PFSK-1 (cell line): Measurements from ENCODE around the gene OLAH.

Source experiments
- FOXP2 ChIP-seq: optimal IDR thresholded peaks from 2 replicates; pipeline ENCODE3; 2011; ENCODE audit warnings: borderline replicate concordance, control low read depth, inconsistent platforms; ENCODE audit not compliant: insufficient read depth; ENCODE audit errors: extremely low read length, extremely low read depth
- POLR2AphosphoS5 ChIP-seq: IDR thresholded peaks from 2 replicates; pipeline ENCODE4 v1.6.1; 2012; ENCODE audit warnings: low read depth, mild to moderate bottlenecking, control low read depth, low read length, moderate library complexity
- SIN3A ChIP-seq: IDR thresholded peaks from 2 replicates; pipeline ENCODE4 v1.6.1; 2012; ENCODE audit warnings: mild to moderate bottlenecking, low read length, moderate library complexity, borderline replicate concordance; ENCODE audit not compliant: insufficient read depth
- TAF1 ChIP-seq: IDR thresholded peaks from 2 replicates; pipeline ENCODE4 v1.6.1; 2012; ENCODE audit warnings: low read length, control low read depth, borderline replicate concordance; ENCODE audit not compliant: insufficient read depth
- TF ChIP-seq, protein P1 (sequence below), 2 experiments: IDR thresholded peaks; 2 replicates each; pipeline versions ENCODE4 v1.6.1 to v1.8.0; 2011 to 2012; ENCODE audit warnings: low read depth in 2 of 2, low read length in 2 of 2, control low read depth in 1 of 2, inconsistent platforms in 1 of 2, mild to moderate bottlenecking in 1 of 2, moderate library complexity in 1 of 2; ENCODE audit not compliant: insufficient read depth in 1 of 2

GRCh38 chr10:15052121-15052520, 8.4 kb downstream of the OLAH start:
- TF ChIP-seq SIN3A (no peak), POLR2AphosphoS5 (no peak), TAF1 (no peak), FOXP2 (no peak)
- TF ChIP-seq, protein P1, sequence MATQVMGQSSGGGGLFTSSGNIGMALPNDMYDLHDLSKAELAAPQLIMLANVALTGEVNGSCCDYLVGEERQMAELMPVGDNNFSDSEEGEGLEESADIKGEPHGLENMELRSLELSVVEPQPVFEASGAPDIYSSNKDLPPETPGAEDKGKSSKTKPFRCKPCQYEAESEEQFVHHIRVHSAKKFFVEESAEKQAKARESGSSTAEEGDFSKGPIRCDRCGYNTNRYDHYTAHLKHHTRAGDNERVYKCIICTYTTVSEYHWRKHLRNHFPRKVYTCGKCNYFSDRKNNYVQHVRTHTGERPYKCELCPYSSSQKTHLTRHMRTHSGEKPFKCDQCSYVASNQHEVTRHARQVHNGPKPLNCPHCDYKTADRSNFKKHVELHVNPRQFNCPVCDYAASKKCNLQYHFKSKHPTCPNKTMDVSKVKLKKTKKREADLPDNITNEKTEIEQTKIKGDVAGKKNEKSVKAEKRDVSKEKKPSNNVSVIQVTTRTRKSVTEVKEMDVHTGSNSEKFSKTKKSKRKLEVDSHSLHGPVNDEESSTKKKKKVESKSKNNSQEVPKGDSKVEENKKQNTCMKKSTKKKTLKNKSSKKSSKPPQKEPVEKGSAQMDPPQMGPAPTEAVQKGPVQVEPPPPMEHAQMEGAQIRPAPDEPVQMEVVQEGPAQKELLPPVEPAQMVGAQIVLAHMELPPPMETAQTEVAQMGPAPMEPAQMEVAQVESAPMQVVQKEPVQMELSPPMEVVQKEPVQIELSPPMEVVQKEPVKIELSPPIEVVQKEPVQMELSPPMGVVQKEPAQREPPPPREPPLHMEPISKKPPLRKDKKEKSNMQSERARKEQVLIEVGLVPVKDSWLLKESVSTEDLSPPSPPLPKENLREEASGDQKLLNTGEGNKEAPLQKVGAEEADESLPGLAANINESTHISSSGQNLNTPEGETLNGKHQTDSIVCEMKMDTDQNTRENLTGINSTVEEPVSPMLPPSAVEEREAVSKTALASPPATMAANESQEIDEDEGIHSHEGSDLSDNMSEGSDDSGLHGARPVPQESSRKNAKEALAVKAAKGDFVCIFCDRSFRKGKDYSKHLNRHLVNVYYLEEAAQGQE (IDR thresholded peaks at IDR 0.05; ENCODE audit: insufficient read depth in 1 of 2, low read depth in 2 of 2, low read length in 2 of 2): no peak
